ENCODE results near the gene OR52I2. TPM values are rescaled to one million over a fixed set of nuclear protein-coding genes. Genes with fewer than 3 reads are reported as not detected.

OR52I2 gene
- total RNA-seq, 1 experiment from 2014 or later, result not detected

GRCh38 chr11:4543561-4543960, 38.0 kb upstream of the OR52I2 start:
- Histone ChIP-seq H3K4me1 (replicated peaks; ENCODE audit: insufficient read depth) (no peaks in the 10 kb centered on the region), H4K20me1 (ENCODE audit: insufficient read depth) (no peaks in the 10 kb centered on the region), H2AFZ (no peak overlapping the region), H3K4me2 (no peak overlapping the region), H3K9me2 (ENCODE audit: insufficient read depth) (no peaks in the 10 kb centered on the region), H3K27ac (no peak overlapping the region), H3K4me3 (no peak overlapping the region), H3F3A (ENCODE audit: insufficient read depth, low read depth) (no peaks in the 10 kb centered on the region), H3K9me3 (ENCODE audit: insufficient read depth, low read depth) (no peaks in the 10 kb centered on the region), H3K36me3 (ENCODE audit: low read depth) (no peaks in the 10 kb centered on the region), H3K79me2 (ENCODE audit: low read depth) (no peaks in the 10 kb centered on the region), H3K27me3 (ENCODE audit: insufficient read depth, low read depth) (no peaks in the 10 kb centered on the region)
- no peak for DNase-seq
- TF ChIP-seq EZH2 (IDR thresholded peaks at IDR 0.05; ENCODE audit: low read depth) (no peak), CTCF (conservative IDR thresholded peaks at IDR 0.05) (no peak)
- POLR2A ChIA-PET (ENCODE audit: unreplicated experiment), result no interaction called here
- CTCF ChIA-PET, result no interaction called here
- BruUV-seq (replicated peaks), result no TSS peak
- intact Hi-C loops (cut with micrococcal nuclease; ENCODE audit: unreplicated experiment), result no loop called here

GRCh38 chr11:4544891-4545290, 36.7 kb upstream of the OR52I2 start, which contains the start of gene OR52M1:
TSS of gene OR52M1 (plus strand) at chr11:4545191. CDS start at chr11:4545191, 0 bp downstream.
- DNase-seq, result no peak
- Histone ChIP-seq H3K79me2 (ENCODE audit: low read depth) (no peaks in the 10 kb centered on the region), H3K4me3 (no peak within 1 kb of the TSS), H3K4me1 (replicated peaks; ENCODE audit: insufficient read depth) (no peaks in the 10 kb centered on the region), H3F3A (ENCODE audit: insufficient read depth, low read depth) (no peaks in the 10 kb centered on the region), H3K36me3 (ENCODE audit: low read depth) (no peaks in the 10 kb centered on the region), H4K20me1 (ENCODE audit: insufficient read depth) (no peaks in the 10 kb centered on the region), H2AFZ (no peak within 1 kb of the TSS), H3K27me3 (ENCODE audit: insufficient read depth, low read depth) (no peaks in the 10 kb centered on the region), H3K4me2 (no peak within 1 kb of the TSS), H3K27ac (no peak within 1 kb of the TSS), H3K9me2 (ENCODE audit: insufficient read depth) (no peaks in the 10 kb centered on the region), H3K9me3 (ENCODE audit: insufficient read depth, low read depth) (no peaks in the 10 kb centered on the region)
- BruUV-seq (replicated peaks), result no TSS peak
- POLR2A ChIA-PET (ENCODE audit: unreplicated experiment), result no interaction called here
- CTCF ChIA-PET, result no interaction called here
- TF ChIP-seq EZH2 (IDR thresholded peaks at IDR 0.05; ENCODE audit: low read depth), result no peak
- TF ChIP-seq CTCF (conservative IDR thresholded peaks at IDR 0.05), result no peak
- intact Hi-C loops (cut with micrococcal nuclease; ENCODE audit: unreplicated experiment), result no loop called here

- no peak overlapping the region for H3K4me3 ChIP-seq
- no TSS peak for BruUV-seq (replicated peaks)
- H4K20me1 ChIP-seq (ENCODE audit: insufficient read depth), result no peaks in the 10 kb centered on the region
- H3K9me2 ChIP-seq (ENCODE audit: insufficient read depth), result no peaks in the 10 kb centered on the region
- H3K27ac ChIP-seq, result no peak overlapping the region
- no peaks in the 10 kb centered on the region for H3K4me1 ChIP-seq (replicated peaks; ENCODE audit: insufficient read depth)
- POLR2A ChIA-PET (ENCODE audit: unreplicated experiment), result no interaction called here
- no peak for TF ChIP-seq CTCF (conservative IDR thresholded peaks at IDR 0.05)
- TF ChIP-seq EZH2 (IDR thresholded peaks at IDR 0.05; ENCODE audit: low read depth), result no peak
- intact Hi-C loops (cut with micrococcal nuclease; ENCODE audit: unreplicated experiment), result no loop called here
- H3K27me3 ChIP-seq (ENCODE audit: insufficient read depth, low read depth), result no peaks in the 10 kb centered on the region
- H3K9me3 ChIP-seq (ENCODE audit: insufficient read depth, low read depth), result no peaks in the 10 kb centered on the region
- no peak overlapping the region for H3K4me2 ChIP-seq
- H2AFZ ChIP-seq, result no peak overlapping the region
- H3K36me3 ChIP-seq (ENCODE audit: low read depth), result no peaks in the 10 kb centered on the region
- no peaks in the 10 kb centered on the region for H3F3A ChIP-seq (ENCODE audit: insufficient read depth, low read depth)
- CTCF ChIA-PET, result no interaction called here
- H3K79me2 ChIP-seq (ENCODE audit: low read depth), result no peaks in the 10 kb centered on the region
- no peak for DNase-seq
Observed at GRCh38 chr11:4546878-4547277, 34.7 kb upstream of the OR52I2 start.
